HG03469 (cell line): ENCODE results near the gene RFX4.

Experiments
- ATAC-seq: cut with Tn5 transposase; IDR thresholded peaks from one replicate; pipeline ENCODE4 v1.9.1; 2021; ENCODE audit warnings: mild to moderate bottlenecking, moderate library complexity, moderate number of reproducible peaks; ENCODE audit not compliant: unreplicated experiment

The RFX4 gene

GRCh38 chr12:106582641-106583230, at the start of gene RFX4:
Gene RFX4, plus strand, starts transcription at chr12:106583004. Its CDS starts 317 bp downstream, at chr12:106583321.
- no peak for ATAC-seq

GRCh38 chr12:106541201-106541600, 41.6 kb upstream of the RFX4 start:
- no peak for ATAC-seq

GRCh38 chr12:106551410-106551809, 31.4 kb upstream of the RFX4 start:
- no peak for ATAC-seq

- ATAC-seq = no peak
Observed at GRCh38 chr12:106552228-106552627, 30.6 kb upstream of the RFX4 start.

GRCh38 chr12:106564678-106565329, 18.0 kb upstream of the RFX4 start:
- no peak for ATAC-seq

- no peak for ATAC-seq
Observed at GRCh38 chr12:106566771-106567170, 16.0 kb upstream of the RFX4 start.

- ATAC-seq = no peak
Observed at GRCh38 chr12:106573239-106573638, 9.6 kb upstream of the RFX4 start.

GRCh38 chr12:106576848-106577247, 6.0 kb upstream of the RFX4 start:
- ATAC-seq = no peak

GRCh38 chr12:106580671-106581508, 1.9 kb upstream of the RFX4 start:
- ATAC-seq = no peak

- ATAC-seq = no peak
Observed at GRCh38 chr12:106581543-106582248, 1.1 kb upstream of the RFX4 start.

- no peak for ATAC-seq
Observed at GRCh38 chr12:106582249-106582591, 584 bp upstream of the RFX4 start.

GRCh38 chr12:106583242-106584103, 669 bp downstream of the RFX4 start:
- ATAC-seq = no peak

- ATAC-seq = no peak
Observed at GRCh38 chr12:106584104-106585064, 1.6 kb downstream of the RFX4 start.

GRCh38 chr12:106585105-106585520, 2.3 kb downstream of the RFX4 start:
- no peak for ATAC-seq

GRCh38 chr12:106585521-106586277, 2.9 kb downstream of the RFX4 start:
- no peak for ATAC-seq

- no peak for ATAC-seq
Observed at GRCh38 chr12:106586278-106586802, 3.5 kb downstream of the RFX4 start.

GRCh38 chr12:106586803-106587684, 4.2 kb downstream of the RFX4 start:
- no peak for ATAC-seq
